ENCODE data around the gene TMEM53.

DNA sequence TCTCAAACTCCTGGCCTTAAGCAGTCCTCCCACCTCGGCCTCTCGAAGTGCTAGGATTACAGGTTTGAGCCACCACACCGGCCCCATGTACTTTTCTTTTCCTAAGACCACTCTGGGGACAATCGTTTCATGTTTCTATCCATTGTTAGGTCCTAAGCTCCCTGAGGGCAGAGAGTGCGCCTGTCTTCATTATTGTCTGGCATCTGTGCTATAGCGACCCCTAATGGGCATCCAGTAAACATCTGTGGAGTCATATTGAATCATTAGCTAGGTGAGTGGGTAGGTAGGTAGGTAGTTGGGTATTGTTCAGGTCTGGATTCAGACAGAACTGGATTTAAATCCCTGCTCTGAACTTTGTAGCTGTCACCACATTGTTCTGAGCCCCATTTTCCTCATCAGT is 66.1 kb downstream of the TMEM53 start:
- TF ChIP-seq, protein P1, sequence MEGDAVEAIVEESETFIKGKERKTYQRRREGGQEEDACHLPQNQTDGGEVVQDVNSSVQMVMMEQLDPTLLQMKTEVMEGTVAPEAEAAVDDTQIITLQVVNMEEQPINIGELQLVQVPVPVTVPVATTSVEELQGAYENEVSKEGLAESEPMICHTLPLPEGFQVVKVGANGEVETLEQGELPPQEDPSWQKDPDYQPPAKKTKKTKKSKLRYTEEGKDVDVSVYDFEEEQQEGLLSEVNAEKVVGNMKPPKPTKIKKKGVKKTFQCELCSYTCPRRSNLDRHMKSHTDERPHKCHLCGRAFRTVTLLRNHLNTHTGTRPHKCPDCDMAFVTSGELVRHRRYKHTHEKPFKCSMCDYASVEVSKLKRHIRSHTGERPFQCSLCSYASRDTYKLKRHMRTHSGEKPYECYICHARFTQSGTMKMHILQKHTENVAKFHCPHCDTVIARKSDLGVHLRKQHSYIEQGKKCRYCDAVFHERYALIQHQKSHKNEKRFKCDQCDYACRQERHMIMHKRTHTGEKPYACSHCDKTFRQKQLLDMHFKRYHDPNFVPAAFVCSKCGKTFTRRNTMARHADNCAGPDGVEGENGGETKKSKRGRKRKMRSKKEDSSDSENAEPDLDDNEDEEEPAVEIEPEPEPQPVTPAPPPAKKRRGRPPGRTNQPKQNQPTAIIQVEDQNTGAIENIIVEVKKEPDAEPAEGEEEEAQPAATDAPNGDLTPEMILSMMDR (IDR thresholded peaks at IDR 0.05), result no peak
- no peak for TF ChIP-seq POLR2A (IDR thresholded peaks at IDR 0.05)

All from heart left ventricle (tissue), 13 donors.